ENCODE results near the gene TSPAN10.

- TF ChIP-seq POLR2AphosphoS5 (IDR thresholded peaks at IDR 0.05; ENCODE audit: low read depth, low read length) (no peak), TAF1 (IDR thresholded peaks at IDR 0.05; ENCODE audit: borderline replicate concordance, insufficient read depth, low read length) (no peak), SIN3A (IDR thresholded peaks at IDR 0.05; ENCODE audit: borderline replicate concordance, insufficient read depth, low read length) (no peak)
Measured at GRCh38 chr17:81616877-81617276, 20.1 kb upstream of the TSPAN10 start.

Data from PFSK-1 (cell line).